ENCODE measurements around the gene ZC3H4.

DNA sequence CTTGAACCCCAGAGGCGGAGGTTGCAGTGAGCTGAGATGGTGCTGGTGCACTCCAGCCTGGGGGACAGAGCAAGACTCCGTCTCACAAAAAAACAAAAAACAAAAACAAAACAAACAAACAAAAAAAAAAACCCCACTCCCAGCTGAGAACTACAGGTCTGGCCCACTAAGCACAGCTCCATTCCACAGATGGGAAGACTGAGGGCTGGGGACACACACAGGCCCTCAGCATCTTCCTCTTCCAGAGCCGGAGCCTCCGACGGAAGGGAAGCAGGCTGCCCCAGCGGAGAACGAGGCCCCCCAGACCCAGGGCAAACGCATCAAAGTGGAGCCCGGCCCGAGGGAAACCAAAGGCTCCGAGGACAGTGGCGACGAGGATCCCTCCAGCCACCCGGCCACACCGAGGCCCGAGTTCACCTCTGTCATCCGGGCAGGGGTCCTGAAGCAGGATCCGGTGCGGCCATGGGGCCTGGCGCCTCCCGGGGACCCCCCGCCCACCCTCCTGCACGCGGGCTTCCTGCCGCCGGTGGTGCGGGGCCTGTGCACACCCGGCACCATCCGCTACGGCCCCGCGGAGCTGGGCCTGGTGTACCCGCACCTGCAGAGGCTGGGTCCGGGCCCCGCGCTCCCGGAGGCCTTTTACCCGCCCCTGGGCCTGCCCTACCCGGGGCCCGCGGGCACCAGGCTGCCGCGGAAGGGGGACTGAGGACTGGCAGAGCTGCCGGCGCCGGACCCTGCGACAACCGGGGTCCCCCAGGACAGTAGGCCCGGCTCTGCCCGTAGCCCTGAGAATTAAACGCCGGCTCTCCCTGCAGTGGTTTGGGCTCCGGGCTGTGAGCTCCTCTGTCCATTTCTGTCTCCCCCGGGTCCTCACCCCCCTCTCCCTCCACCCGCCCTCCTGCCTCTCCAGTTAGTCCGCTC lies 68.4 kb downstream of the ZC3H4 start:
- TF ChIP-seq, protein P1, sequence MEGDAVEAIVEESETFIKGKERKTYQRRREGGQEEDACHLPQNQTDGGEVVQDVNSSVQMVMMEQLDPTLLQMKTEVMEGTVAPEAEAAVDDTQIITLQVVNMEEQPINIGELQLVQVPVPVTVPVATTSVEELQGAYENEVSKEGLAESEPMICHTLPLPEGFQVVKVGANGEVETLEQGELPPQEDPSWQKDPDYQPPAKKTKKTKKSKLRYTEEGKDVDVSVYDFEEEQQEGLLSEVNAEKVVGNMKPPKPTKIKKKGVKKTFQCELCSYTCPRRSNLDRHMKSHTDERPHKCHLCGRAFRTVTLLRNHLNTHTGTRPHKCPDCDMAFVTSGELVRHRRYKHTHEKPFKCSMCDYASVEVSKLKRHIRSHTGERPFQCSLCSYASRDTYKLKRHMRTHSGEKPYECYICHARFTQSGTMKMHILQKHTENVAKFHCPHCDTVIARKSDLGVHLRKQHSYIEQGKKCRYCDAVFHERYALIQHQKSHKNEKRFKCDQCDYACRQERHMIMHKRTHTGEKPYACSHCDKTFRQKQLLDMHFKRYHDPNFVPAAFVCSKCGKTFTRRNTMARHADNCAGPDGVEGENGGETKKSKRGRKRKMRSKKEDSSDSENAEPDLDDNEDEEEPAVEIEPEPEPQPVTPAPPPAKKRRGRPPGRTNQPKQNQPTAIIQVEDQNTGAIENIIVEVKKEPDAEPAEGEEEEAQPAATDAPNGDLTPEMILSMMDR (IDR thresholded peaks at IDR 0.05), result no peak
- no peak for TF ChIP-seq POLR2A (IDR thresholded peaks at IDR 0.05)

Data from adrenal gland (tissue), 5 donors.